Upper lobe of left lung (tissue), 4 donors: ENCODE measurements around the gene DLL3.

Experiments
- CTCF ChIP-seq, 6 experiments: fragments of 450-650 bp in 4 of 6; fragments of 200-600 bp in 2 of 6; sonication (generic) in 2 of 6; IDR thresholded peaks; one replicate each; pipeline ENCODE4 v1.5.1; 2016 to 2019; ENCODE audit warnings: antibody characterized with exemption in 6 of 6
- EP300 ChIP-seq, 4 donors: sonication (generic); formaldehyde crosslinking; IDR thresholded peaks; one replicate each; pipeline ENCODE4 v1.5.1; 2017; ENCODE audit warnings: antibody characterized with exemption in 4 of 4, control low read depth in 2 of 4
- POLR2A ChIP-seq, 4 donors: fragments of 450-650 bp; IDR thresholded peaks; one replicate each; pipeline ENCODE4 v1.5.1; 2016 to 2017; ENCODE audit warnings: antibody characterized with exemption in 4 of 4, mild to moderate bottlenecking in 2 of 4
- POLR2AphosphoS5 ChIP-seq, 2 donors: sonication (generic); formaldehyde crosslinking; IDR thresholded peaks; one replicate each; pipeline ENCODE4 v1.5.1; 2017; ENCODE audit warnings: antibody characterized with exemption in 2 of 2

- TF ChIP-seq CTCF (IDR thresholded peaks at IDR 0.05): no peak
- no peak for TF ChIP-seq POLR2A (IDR thresholded peaks at IDR 0.05)
- no peak for TF ChIP-seq EP300 (IDR thresholded peaks at IDR 0.05)
- no peak for TF ChIP-seq POLR2AphosphoS5 (IDR thresholded peaks at IDR 0.05)
Observed at GRCh38 chr19:39533003-39533512, 34.3 kb downstream of the DLL3 start.
